Measurements from ENCODE around the gene SMC1A.

The SMC1A gene

DNA sequence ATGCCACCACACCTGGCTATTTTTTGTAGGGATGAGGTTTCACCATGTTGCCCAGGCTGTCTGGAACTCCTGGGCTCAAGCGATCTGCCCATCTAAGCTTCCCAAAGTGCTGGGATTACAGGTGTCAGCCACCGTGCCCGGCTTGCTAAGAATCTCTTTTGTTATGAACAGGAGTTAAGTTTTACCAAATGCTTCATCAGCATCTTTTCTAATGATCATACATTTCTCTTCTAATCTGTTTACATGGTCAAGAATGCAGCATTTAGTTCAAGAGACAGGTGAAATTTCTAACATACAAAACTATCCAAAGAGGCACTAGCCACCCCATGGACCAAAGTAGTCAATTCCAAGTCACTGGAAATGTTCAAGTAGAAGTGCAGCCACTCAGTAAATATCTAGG is 88.6 kb downstream of the SMC1A start:
- no peak overlapping the region for H3K9ac ChIP-seq (ENCODE audit: low read depth, low read length, poor library complexity, severe bottlenecking)
- H3K9me3 ChIP-seq (ENCODE audit: insufficient read depth, low read depth, low read length) = no peaks in the 10 kb centered on the region
- no peaks in the 10 kb centered on the region for H3K27me3 ChIP-seq (ENCODE audit: insufficient read depth, low read length, poor library complexity, severe bottlenecking)
- no peaks in the 10 kb centered on the region for H3F3A ChIP-seq (ENCODE audit: low read depth)
- H3K4me2 ChIP-seq (ENCODE audit: low read depth, low read length, poor library complexity, severe bottlenecking) = no peak overlapping the region
- no peak overlapping the region for H2AFZ ChIP-seq (ENCODE audit: low read length)
- H3K9me2 ChIP-seq (replicated peaks; ENCODE audit: low read depth, low read length) = no peaks in the 10 kb centered on the region
- H4K20me1 ChIP-seq (ENCODE audit: insufficient read depth, low read length, poor library complexity, severe bottlenecking) = no peaks in the 10 kb centered on the region
- H3K4me1 ChIP-seq (ENCODE audit: insufficient read depth, low read length, poor library complexity, severe bottlenecking) = no peaks in the 10 kb centered on the region
- no peaks in the 10 kb centered on the region for H3K36me3 ChIP-seq (ENCODE audit: insufficient read depth, low read length)
- TF ChIP-seq, protein P1, sequence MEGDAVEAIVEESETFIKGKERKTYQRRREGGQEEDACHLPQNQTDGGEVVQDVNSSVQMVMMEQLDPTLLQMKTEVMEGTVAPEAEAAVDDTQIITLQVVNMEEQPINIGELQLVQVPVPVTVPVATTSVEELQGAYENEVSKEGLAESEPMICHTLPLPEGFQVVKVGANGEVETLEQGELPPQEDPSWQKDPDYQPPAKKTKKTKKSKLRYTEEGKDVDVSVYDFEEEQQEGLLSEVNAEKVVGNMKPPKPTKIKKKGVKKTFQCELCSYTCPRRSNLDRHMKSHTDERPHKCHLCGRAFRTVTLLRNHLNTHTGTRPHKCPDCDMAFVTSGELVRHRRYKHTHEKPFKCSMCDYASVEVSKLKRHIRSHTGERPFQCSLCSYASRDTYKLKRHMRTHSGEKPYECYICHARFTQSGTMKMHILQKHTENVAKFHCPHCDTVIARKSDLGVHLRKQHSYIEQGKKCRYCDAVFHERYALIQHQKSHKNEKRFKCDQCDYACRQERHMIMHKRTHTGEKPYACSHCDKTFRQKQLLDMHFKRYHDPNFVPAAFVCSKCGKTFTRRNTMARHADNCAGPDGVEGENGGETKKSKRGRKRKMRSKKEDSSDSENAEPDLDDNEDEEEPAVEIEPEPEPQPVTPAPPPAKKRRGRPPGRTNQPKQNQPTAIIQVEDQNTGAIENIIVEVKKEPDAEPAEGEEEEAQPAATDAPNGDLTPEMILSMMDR (conservative IDR thresholded peaks at IDR 0.05; ENCODE audit: low read length) = no peak
- no peak for TF ChIP-seq EZH2phosphoT487 (IDR thresholded peaks at IDR 0.05; ENCODE audit: borderline replicate concordance)
- H3K4me3 ChIP-seq (ENCODE audit: low read length, poor library complexity, severe bottlenecking) = no peak overlapping the region
- no peaks in the 10 kb centered on the region for H3K79me2 ChIP-seq (ENCODE audit: insufficient read depth, low read length)

- no peaks in the 10 kb centered on the region for H3K36me3 ChIP-seq (ENCODE audit: insufficient read depth, low read length)
- H3K9me3 ChIP-seq (ENCODE audit: insufficient read depth, low read depth, low read length) = no peaks in the 10 kb centered on the region
- no peaks in the 10 kb centered on the region for H3K79me2 ChIP-seq (ENCODE audit: insufficient read depth, low read length)
- no peaks in the 10 kb centered on the region for H3K4me1 ChIP-seq (ENCODE audit: insufficient read depth, low read length, poor library complexity, severe bottlenecking)
- H3K4me3 ChIP-seq (ENCODE audit: low read length, poor library complexity, severe bottlenecking) = no peak overlapping the region
- no peak overlapping the region for H3K9ac ChIP-seq (ENCODE audit: low read depth, low read length, poor library complexity, severe bottlenecking)
- no peak overlapping the region for H2AFZ ChIP-seq (ENCODE audit: low read length)
- H3K27me3 ChIP-seq (ENCODE audit: insufficient read depth, low read length, poor library complexity, severe bottlenecking) = no peaks in the 10 kb centered on the region
- H3K9me2 ChIP-seq (replicated peaks; ENCODE audit: low read depth, low read length) = no peaks in the 10 kb centered on the region
- no peaks in the 10 kb centered on the region for H4K20me1 ChIP-seq (ENCODE audit: insufficient read depth, low read length, poor library complexity, severe bottlenecking)
- no peak for TF ChIP-seq EZH2phosphoT487 (IDR thresholded peaks at IDR 0.05; ENCODE audit: borderline replicate concordance)
- TF ChIP-seq, protein P1 (conservative IDR thresholded peaks at IDR 0.05; ENCODE audit: low read length) = no peak
- H3F3A ChIP-seq (ENCODE audit: low read depth) = no peaks in the 10 kb centered on the region
- no peak overlapping the region for H3K4me2 ChIP-seq (ENCODE audit: low read depth, low read length, poor library complexity, severe bottlenecking)
Observed at GRCh38 chrX:53332204-53332603, 90.2 kb downstream of the SMC1A start.

GRCh38 chrX:53330331-53330730 is 92.1 kb downstream of the SMC1A start:
- no peak overlapping the region for H3K9ac ChIP-seq (ENCODE audit: low read depth, low read length, poor library complexity, severe bottlenecking)
- no peaks in the 10 kb centered on the region for H4K20me1 ChIP-seq (ENCODE audit: insufficient read depth, low read length, poor library complexity, severe bottlenecking)
- no peaks in the 10 kb centered on the region for H3K9me2 ChIP-seq (replicated peaks; ENCODE audit: low read depth, low read length)
- H3F3A ChIP-seq (ENCODE audit: low read depth) = no peaks in the 10 kb centered on the region
- TF ChIP-seq, protein P1 (conservative IDR thresholded peaks at IDR 0.05; ENCODE audit: low read length) = no peak
- no peak for TF ChIP-seq EZH2phosphoT487 (IDR thresholded peaks at IDR 0.05; ENCODE audit: borderline replicate concordance)
- no peak overlapping the region for H3K4me3 ChIP-seq (ENCODE audit: low read length, poor library complexity, severe bottlenecking)
- H3K4me2 ChIP-seq (ENCODE audit: low read depth, low read length, poor library complexity, severe bottlenecking) = no peak overlapping the region
- no peaks in the 10 kb centered on the region for H3K27me3 ChIP-seq (ENCODE audit: insufficient read depth, low read length, poor library complexity, severe bottlenecking)
- H3K9me3 ChIP-seq (ENCODE audit: insufficient read depth, low read depth, low read length) = no peaks in the 10 kb centered on the region
- H3K36me3 ChIP-seq (ENCODE audit: insufficient read depth, low read length) = no peaks in the 10 kb centered on the region
- no peak overlapping the region for H2AFZ ChIP-seq (ENCODE audit: low read length)
- H3K4me1 ChIP-seq (ENCODE audit: insufficient read depth, low read length, poor library complexity, severe bottlenecking) = no peaks in the 10 kb centered on the region
- no peaks in the 10 kb centered on the region for H3K79me2 ChIP-seq (ENCODE audit: insufficient read depth, low read length)

Data from Loucy (cell line).